ENCODE results near the gene AQR.
"Not testable (repeated sequence)": the region's sequence is repeated elsewhere in the genome, so short reads cannot be mapped to it uniquely, and the experiment has no call there.

Gene AQR

DNA sequence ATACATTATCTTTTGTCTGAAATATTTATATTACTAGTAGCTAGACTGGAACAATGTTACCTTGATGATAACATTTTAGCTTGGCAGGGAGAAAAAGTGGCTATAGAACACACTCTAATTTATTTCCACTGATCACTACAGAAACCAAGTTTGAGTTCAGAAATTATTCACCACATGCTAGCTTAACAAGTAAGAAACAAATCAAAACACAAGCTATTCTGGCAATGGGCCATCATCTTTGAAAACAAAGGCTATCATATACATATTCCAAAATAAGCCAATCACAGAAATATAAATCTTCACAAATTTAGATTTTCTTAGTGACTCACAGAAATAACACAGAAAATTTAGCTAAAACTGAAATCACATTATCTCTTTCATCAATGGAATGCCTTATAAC, 17.1 kb downstream of the AQR start:
- DNase-seq = no peak

DNA sequence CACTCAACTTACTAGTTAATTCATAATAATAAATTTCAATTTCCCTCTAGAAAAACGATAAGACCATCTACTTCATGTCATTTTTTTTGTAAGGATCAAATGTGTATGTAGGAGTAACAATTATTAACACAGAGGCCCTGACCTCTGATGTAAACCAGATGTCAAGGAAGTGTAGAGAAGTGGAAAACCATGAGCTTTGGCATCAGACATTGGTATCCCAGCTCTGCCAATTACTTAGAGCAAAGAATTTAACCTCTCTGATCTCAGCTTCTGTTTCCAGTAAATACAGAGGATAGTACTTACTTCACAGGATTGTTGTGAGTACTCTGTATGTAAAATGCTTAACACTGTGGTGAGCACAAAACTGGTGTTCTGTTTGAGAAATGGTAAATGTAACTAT, 17.5 kb downstream of the AQR start:
- DNase-seq = no peak

DNA sequence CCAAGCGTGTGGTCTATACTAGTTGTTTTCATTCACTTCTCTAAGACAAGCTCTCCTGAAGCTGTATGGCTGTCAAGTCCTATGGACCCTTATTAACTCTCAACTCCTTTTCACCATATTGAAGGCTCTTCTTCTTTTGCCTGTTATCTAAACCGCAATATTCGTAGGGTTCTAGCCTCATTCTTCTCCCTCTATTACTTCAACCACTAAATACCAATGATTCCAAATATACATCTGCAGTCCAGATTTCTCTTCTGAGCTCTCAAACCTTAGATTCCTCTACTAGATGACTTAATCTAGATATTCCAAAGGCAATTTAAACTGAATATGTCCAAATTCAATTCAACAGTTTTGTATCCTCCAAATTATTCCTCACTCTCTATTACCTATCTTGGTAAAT, 24.6 kb downstream of the AQR start:
- no peak for DNase-seq

DNA sequence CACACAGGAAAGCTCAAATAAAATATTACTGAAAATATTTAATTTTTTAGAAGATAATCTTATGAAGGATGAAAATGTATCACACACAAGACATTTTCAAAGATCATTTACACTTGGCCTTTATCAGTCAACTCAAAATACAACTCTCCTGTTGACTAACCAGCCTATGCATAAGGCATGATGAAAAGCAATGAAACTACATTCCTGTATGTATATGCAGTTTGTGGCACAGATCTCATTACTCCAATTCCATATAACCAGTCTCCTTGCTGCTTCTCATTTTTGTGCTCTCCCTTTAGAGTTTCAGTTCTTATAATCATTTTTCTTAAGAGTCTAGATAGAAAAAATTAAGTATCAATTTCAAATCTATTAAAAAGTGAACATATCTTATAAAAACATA, 25.8 kb downstream of the AQR start:
- no peak for DNase-seq

DNA sequence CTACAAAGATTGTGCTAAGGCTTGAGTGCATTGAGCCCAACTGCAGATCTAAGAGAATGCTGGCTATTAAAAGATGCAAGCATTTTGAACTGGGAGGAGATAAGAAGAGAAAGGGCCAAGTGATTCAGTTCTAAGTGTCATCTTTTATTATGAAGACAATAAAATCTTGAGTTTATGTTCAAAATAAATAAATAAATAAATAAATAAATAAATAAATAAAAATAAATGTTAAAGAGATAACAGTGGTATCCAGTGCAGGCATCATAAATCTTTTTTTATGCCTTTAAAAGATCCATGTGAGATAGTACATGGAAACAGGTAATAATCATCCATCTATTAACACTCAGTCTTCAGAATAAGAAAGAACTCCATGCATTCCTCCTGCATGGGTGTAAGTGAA, 26.3 kb downstream of the AQR start:
- not testable (repeated sequence) for DNase-seq

- no peak for DNase-seq
Measured at GRCh38 chr15:34942363-34942762, 27.2 kb downstream of the AQR start.

DNA sequence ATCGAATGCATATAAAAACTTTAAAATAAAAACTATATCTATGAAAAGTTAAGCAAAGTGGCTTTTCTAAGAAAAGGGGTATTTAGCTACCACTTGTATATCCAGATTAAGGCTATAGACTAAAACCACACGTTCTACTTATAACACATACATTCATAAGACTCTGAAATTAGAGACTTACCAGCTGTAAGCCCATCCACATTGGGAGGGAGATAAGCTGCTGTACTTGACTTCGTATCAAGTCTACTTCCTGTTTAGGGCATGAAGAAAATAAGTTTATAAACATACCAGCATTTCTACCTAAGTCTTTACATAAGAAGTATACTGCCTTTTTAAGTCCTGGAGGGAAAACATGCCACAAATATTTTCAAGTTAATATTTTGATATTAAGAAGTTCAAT, 27.7 kb downstream of the AQR start:
- no peak for DNase-seq

DNA sequence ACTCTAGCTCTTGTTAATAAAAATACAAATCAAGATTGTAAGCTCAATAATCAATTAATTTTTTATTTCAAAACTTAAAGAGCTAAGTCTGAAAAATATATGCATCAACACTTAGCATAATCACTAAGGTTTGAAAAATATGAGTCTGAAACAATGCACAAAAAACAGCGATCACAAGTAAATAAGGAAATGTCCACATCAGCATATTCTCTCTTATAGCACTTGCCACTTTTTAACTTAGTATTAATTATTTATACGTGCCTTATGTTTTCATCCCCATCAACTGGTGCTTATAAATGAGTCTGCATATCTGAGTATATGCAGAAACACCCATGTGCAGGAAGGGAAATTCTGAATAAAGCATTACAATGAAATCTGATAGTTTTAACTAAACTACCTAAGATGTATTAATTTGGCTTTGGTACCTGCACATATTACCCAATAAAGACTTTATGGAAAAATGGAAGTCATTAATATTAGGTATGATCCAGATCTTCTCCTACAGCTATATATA, 28.3 kb downstream of the AQR start:
- no peak for DNase-seq

DNA sequence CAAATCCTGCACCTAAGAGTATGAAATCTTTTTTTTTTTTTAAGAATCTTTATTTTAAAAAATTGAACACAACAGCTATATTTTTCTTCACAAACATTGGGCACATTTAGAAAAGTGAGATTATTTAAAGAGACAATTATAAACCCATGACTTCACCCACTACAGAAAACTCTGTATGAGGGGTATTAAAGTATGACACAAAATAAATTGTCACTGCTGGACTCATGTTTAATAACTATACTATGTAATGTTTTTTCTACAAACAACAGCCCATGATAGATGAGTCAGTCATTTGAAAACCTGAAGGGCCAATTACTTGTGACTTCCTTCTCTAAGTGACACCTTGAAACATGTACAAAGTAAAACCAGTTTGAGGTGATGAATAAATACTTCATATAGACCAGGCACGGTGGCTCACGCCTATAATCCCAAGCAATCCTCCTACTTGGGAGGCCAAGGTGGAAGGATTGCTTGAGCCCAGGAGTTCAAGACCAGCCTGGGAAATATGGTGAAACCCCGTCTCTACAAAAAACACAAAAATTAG, 36.0 kb downstream of the AQR start:
- DNase-seq = no peak

GRCh38 chr15:34928349-34928748, 41.2 kb downstream of the AQR start:
- not testable (repeated sequence) for DNase-seq

DNA sequence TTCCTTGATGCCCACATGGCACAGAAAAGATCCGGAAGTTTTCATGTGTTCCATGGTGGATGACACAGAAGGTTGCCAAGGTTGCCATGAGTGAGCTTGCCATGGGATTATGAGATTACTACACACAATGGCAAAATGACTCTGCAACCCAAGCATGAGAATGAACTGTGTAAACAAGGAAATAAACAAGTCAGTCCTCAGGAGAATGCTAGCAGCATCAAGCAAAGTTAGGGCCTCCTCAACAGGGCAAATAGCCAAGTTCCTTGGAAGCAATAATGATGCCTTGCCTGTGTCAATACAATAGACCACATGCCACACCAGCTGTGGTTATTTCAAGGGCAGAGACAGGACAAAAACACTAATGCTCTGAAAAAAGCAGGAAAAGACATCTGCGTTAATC, 41.8 kb downstream of the AQR start:
- DNase-seq = no peak

- DNase-seq = no peak
Measured at GRCh38 chr15:34914317-34914716, 55.2 kb downstream of the AQR start.

DNA sequence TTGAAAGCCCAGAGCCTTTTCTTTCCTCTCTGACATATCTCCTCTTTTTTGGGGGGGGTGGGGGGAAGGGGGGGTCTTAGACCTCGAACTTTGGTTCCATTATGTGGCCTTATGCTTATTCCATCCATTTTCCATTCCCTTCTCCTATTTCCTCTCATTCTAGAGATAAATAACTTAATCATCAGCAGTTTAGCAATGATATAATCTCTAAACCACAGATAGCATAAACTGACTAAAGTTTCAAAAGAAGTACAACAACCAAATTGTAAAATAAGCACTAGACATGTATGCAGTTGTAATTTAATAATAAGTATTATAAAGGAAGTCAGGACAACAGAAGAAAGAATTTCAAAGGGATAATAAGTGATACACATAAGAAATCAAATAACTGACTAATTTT, 64.5 kb downstream of the AQR start:
- DNase-seq = no peak

- DNase-seq = no peak
Measured at GRCh38 chr15:34904527-34904926, 65.0 kb downstream of the AQR start.

DNA sequence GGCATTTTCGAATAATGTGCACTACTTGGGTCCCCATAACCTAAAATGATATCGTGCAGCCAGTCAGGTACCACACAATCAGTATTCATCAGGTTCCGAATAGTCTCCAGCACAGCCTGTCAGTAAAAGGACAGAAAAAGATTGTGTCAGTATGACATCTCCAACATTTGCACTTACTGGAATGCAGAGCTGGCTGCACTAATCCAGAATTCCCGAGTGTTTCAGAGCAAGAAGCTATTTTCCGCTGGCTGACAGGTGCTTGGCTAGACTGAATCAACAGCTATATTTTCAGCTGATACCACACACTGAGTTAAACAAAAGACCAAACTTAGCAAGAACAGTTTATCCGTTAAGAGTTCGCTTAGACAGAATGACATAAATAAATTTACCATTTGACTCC, 68.8 kb downstream of the AQR start:
- no peak for DNase-seq

DNA sequence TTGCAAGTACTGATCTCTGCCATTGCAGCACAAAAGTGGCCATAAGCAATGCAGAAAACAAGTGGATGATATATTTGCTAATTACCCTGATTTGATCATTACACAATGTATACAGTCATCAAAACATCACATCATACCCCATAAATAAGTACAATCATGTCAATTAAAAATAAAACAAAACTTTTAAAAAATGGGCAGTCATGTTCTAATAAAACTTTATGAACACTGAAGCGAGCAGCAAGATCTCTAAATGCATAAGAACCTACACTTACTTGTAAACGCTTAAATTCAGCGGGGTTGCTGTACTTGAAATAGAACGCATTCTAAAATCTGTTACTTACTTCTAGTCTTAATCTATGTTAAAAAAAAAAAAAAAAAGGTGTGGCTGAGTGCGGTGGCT, 73.4 kb downstream of the AQR start:
- no peak for DNase-seq

DNA sequence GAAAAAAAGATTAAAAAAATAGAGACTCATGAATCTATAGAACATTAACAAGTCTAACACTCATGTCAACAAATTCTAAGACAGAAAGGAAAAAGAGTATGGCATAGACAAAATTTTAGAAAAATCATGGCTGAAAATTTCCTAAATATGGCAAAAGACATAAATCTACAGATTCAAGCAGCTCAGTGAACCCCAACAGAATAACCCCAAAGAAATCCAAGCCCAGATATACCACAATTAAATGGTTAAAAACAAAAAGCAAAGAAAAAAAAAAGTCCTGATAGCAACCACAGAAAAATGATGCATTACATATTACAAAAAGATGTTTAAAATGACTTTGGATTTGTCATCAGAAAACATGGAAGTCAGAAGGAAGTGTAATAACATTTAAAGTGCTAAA, 75.6 kb downstream of the AQR start:
- DNase-seq = no peak

DNA sequence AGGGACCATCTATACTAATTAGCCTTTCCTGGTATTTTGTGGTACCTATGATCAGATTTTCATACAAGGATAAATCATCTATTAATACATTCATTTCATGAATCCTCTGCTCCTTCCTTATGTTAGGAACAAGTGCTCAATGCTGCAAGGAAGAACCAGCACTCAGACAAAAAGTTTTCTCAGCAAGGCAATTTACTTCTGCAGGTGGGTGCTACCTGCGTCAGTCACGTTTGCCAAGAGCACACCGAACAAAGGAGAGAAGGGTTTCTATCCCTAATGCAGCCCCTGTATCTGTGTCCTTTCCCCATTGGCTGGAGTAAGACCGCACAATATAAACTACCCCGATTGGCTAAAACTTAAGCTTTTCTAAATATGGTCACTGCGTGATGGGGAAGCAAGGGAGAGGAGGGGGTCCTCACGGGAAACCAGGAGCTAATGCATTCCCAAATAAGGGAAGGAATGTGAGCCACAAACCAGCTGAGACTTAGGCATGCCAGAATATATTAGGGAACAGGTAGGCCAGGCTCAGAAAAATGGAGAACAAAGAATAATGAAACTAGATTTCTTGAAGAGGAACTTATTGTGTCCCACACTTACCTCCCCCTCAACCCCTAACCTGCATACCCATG, 76.5 kb downstream of the AQR start:
- DNase-seq = no peak

GRCh38 chr15:34890424-34890823, 79.1 kb downstream of the AQR start:
- DNase-seq = no peak

- DNase-seq = no peak
Measured at GRCh38 chr15:34889476-34889875, 80.1 kb downstream of the AQR start.

DNA sequence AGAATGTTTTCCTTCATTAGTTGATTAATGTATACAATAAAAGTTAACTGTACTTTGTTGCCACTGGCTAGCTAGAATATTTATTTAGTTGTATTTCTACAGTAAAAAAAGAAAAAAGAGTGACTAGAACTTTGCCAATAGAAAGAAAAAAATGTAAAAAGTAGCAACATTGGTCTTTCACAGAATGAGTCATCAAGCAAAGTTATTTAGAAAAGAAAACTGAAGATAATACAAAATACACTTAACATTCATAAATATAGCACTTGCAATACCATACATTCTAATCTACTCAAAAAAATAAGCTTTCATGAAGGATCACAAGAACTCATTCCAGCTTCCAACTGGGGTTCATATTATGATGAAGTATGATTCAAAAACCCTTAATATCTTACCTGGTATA, 83.4 kb downstream of the AQR start:
- DNase-seq = no peak

DNA sequence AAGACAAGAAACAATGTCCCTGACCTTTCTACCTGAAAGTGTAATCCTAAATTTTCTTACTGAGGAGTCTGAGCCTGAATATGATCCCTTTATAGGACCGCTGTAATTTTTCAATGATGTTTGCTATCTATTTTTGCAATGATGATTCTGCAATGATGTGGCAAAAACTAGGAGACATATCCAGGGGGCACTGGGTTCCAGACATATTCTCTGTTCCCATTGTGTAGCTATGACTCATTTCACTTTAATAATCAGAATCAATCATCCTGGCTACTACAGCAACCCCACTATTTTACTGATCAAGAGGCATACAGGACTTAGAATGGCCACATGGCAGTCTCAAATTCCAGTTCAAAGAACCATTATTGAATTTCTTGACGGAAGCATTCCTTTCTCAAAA, 85.9 kb downstream of the AQR start:
- no peak for DNase-seq

DNA sequence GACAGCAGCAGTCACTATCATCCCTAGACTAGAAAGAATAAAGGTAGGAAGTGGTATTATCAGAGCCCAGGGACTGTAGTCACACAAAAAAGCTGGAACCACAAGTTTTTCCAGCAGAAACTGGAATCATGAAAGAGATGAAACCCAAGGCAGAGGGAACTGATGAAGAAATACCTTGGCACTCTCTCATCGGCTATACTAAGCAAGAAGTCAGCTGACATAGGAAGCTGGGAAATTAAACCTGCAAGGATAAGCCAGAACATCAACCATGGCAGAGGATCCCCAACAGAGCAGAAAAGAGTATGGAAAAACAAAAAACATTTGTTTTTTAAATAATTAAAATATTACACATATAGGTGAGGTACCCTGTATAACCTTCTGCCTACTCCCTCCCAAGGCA, 86.5 kb downstream of the AQR start:
- no peak for DNase-seq

DNA sequence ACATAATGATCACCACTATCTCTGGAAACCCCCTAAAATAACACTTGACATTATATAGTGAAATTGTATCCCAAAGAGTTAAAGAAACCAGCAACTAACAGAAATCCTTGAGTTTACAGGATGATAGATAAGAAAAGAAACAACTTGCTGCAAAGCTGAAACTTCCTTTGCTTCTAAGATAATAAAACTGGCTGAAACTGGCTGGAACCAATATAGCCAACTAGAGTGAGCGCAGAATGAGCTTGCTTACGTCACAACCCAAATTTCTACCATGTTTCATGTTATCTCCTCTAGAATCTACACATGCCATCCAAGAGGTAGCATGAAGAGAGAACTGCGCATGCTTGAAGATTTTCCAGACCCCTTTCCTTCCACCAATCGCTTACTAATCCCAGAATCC, 90.4 kb downstream of the AQR start:
- DNase-seq = no peak

- DNase-seq = no peak
Measured at GRCh38 chr15:34876640-34877039, 92.9 kb downstream of the AQR start.
